Body of pancreas (tissue), 4 donors: ENCODE results near the gene SKAP2. TPM values are rescaled to one million over a fixed set of nuclear protein-coding genes. Genes with fewer than 3 reads are reported as not detected.

Source experiments
- ATAC-seq: fragments of 150-250 bp; one replicate; pipeline ENCODE4 v1.9.1; 2016
- DNase-seq, 4 donors: peaks; one replicate each; pipeline ENCODE4 v3.0.0-alpha.2; 2019
- H3K27ac ChIP-seq, 4 donors: fragments of 200-600 bp; sonication (generic); 1 replicate in 3 of 4; 2 replicates in 1 of 4; pipeline versions ENCODE4 v1.5.1 to v1.6.1; 2016 to 2019; ENCODE audit warnings: mild to moderate bottlenecking in 1 of 4, mixed read lengths in 1 of 4, moderate library complexity in 1 of 4
- H3K27me3 ChIP-seq, 2 donors: fragments of 200-600 bp; sonication (generic); one replicate each; pipeline ENCODE4 v1.6.0; 2016; ENCODE audit warnings: mild to moderate bottlenecking in 1 of 2
- H3K36me3 ChIP-seq, 2 donors: fragments of 200-600 bp; sonication (generic); replicated peaks in 1 of 2; 2 replicates each; pipeline ENCODE4 v1.5.1; 2016; ENCODE audit warnings: low read depth in 2 of 2; ENCODE audit not compliant: insufficient read depth in 1 of 2
- H3K4me1 ChIP-seq: fragments of 200-600 bp; sonication (generic); one replicate; pipeline ENCODE4 v1.6.0; 2016
- H3K4me3 ChIP-seq, 2 donors: fragments of 200-600 bp; sonication (generic); 1 replicate in 1 of 2; 2 replicates in 1 of 2; pipeline ENCODE4 v1.5.1; 2016 to 2019
- H3K9me3 ChIP-seq, 3 donors: fragments of 200-600 bp; sonication (generic); 1 replicate in 2 of 3; 2 replicates in 1 of 3; pipeline ENCODE4 v1.5.1; 2016
- CTCF ChIP-seq, 7 experiments: fragments of 450-650 bp in 4 of 7; fragments of 200-600 bp in 3 of 7; sonication (generic) in 3 of 7; IDR thresholded peaks; one replicate each; pipeline ENCODE4 v1.5.1; 2016 to 2019; ENCODE audit warnings: antibody characterized with exemption in 7 of 7
- POLR2A ChIP-seq, 3 donors: fragments of 450-650 bp; IDR thresholded peaks; one replicate each; pipeline ENCODE4 v1.6.1; 2016; ENCODE audit warnings: antibody characterized with exemption in 3 of 3, mild to moderate bottlenecking in 2 of 3
- WGBS, 2 donors: methylation state at CpG; one replicate each; pipeline ENCODE4 v1.1.5; 2017; 5-methylcytosine and 5-hydroxymethylcytosine counted together
- intact Hi-C: fragments of 100-400 bp; cut with DNase I; formaldehyde crosslinking; loops from one replicate; pipeline ENCODE4 v1.15.1; 2023
- total RNA-seq, 2 donors: library from RNA; depleted of rRNA; stranded (reverse); fragments of >200 nt; gene quantifications; one replicate each; pipeline ENCODE4 v1.1.0, GENCODE V29; 2016

The SKAP2 gene
- total RNA-seq, 2 donors from 2014 or later: 8.6 to 12.7 TPM

- Histone ChIP-seq H3K27me3 (peaks cover 0 to 9% of the 10 kb centered on the region in 2 donors), H3K4me3 (no peak overlapping the region), H3K27ac (no peak overlapping the region), H3K36me3 (no peaks in the 10 kb centered on the region), H3K4me1 (no peaks in the 10 kb centered on the region), H3K9me3 (no peaks in the 10 kb centered on the region)
- 95% methylated on average over 3 of the region's 3 CpGs for WGBS, 2 donors
- intact Hi-C loops: no loop called here
- TF ChIP-seq CTCF (IDR thresholded peaks at IDR 0.05) (no peak), POLR2A (IDR thresholded peaks at IDR 0.05) (no peak)
- ATAC-seq (no peak), DNase-seq (no peak)
Measured at GRCh38 chr7:26698806-26699205, 165.6 kb downstream of the SKAP2 start.

GRCh38 chr7:26698194-26698593, 166.2 kb downstream of the SKAP2 start:
- H3K36me3 ChIP-seq: no peaks in the 10 kb centered on the region
- no peaks in the 10 kb centered on the region for H3K4me1 ChIP-seq
- TF ChIP-seq POLR2A (IDR thresholded peaks at IDR 0.05): no peak
- TF ChIP-seq CTCF (IDR thresholded peaks at IDR 0.05): no peak
- H3K9me3 ChIP-seq: no peaks in the 10 kb centered on the region
- intact Hi-C loops: no loop called here
- WGBS, 2 donors: 96 to 100% methylated on average over 1 of the region's 1 CpG
- peaks cover 0 to 9% of the 10 kb centered on the region in 2 donors for H3K27me3 ChIP-seq
- ATAC-seq (no peak), DNase-seq (no peak)
- H3K27ac ChIP-seq: no peak overlapping the region
- no peak overlapping the region for H3K4me3 ChIP-seq

GRCh38 chr7:26696978-26697377, 167.4 kb downstream of the SKAP2 start:
- H3K9me3 ChIP-seq: no peaks in the 10 kb centered on the region
- no peaks in the 10 kb centered on the region for H3K36me3 ChIP-seq
- ATAC-seq (no peak), DNase-seq (no peak)
- peaks cover 0 to 9% of the 10 kb centered on the region in 2 donors for H3K27me3 ChIP-seq
- WGBS, 2 donors: 83 to 92% methylated on average over 5 of the region's 5 CpGs
- intact Hi-C loops: no loop called here
- H3K4me3 ChIP-seq: no peak overlapping the region
- no peak overlapping the region for H3K27ac ChIP-seq
- no peak for TF ChIP-seq POLR2A (IDR thresholded peaks at IDR 0.05)
- no peak for TF ChIP-seq CTCF (IDR thresholded peaks at IDR 0.05)
- no peaks in the 10 kb centered on the region for H3K4me1 ChIP-seq

GRCh38 chr7:26696161-26696560, 168.2 kb downstream of the SKAP2 start:
- TF ChIP-seq POLR2A (IDR thresholded peaks at IDR 0.05): no peak
- TF ChIP-seq CTCF (IDR thresholded peaks at IDR 0.05): no peak
- no peaks in the 10 kb centered on the region for H3K4me1 ChIP-seq
- H3K36me3 ChIP-seq: no peaks in the 10 kb centered on the region
- H3K4me3 ChIP-seq: no peak overlapping the region
- DNase-seq (no peak), ATAC-seq (no peak)
- H3K9me3 ChIP-seq: no peaks in the 10 kb centered on the region
- H3K27ac ChIP-seq: no peak overlapping the region
- peaks cover 0 to 9% of the 10 kb centered on the region in 2 donors for H3K27me3 ChIP-seq
- intact Hi-C loops: no loop called here

- intact Hi-C loops: no loop called here
- peaks cover 0 to 9% of the 10 kb centered on the region in 2 donors for H3K27me3 ChIP-seq
- no peak overlapping the region for H3K27ac ChIP-seq
- TF ChIP-seq CTCF (IDR thresholded peaks at IDR 0.05): no peak
- TF ChIP-seq POLR2A (IDR thresholded peaks at IDR 0.05): no peak
- no peaks in the 10 kb centered on the region for H3K4me1 ChIP-seq
- WGBS, 2 donors: 93% methylated on average over 3 of the region's 3 CpGs
- no peaks in the 10 kb centered on the region for H3K36me3 ChIP-seq
- no peaks in the 10 kb centered on the region for H3K9me3 ChIP-seq
- DNase-seq: no peak
- no peak for ATAC-seq
- no peak overlapping the region for H3K4me3 ChIP-seq
Measured at GRCh38 chr7:26694713-26695112, 169.7 kb downstream of the SKAP2 start.
